Gastrocnemius medialis (tissue), 4 donors: Measurements from ENCODE around the gene DDX56.

Experiments used
- POLR2A ChIP-seq, 2 donors: fragments of 450-650 bp; IDR thresholded peaks; one replicate each; pipeline ENCODE4 v1.6.1; 2017; ENCODE audit warnings: antibody characterized with exemption in 2 of 2, mild to moderate bottlenecking in 2 of 2, moderate library complexity in 2 of 2
- TF ChIP-seq, protein P1 (sequence below), 5 experiments: fragments of 450-650 bp in 3 of 5; fragments of 200-600 bp in 2 of 5; sonication (generic) in 2 of 5; IDR thresholded peaks in 4 of 5; conservative IDR thresholded peaks in 1 of 5; 1 replicate in 4 of 5; 2 replicates in 1 of 5; pipeline ENCODE4 v1.5.1; 2016 to 2019; ENCODE audit warnings: antibody characterized with exemption in 5 of 5, mild to moderate bottlenecking in 3 of 5, moderate library complexity in 3 of 5

DNA sequence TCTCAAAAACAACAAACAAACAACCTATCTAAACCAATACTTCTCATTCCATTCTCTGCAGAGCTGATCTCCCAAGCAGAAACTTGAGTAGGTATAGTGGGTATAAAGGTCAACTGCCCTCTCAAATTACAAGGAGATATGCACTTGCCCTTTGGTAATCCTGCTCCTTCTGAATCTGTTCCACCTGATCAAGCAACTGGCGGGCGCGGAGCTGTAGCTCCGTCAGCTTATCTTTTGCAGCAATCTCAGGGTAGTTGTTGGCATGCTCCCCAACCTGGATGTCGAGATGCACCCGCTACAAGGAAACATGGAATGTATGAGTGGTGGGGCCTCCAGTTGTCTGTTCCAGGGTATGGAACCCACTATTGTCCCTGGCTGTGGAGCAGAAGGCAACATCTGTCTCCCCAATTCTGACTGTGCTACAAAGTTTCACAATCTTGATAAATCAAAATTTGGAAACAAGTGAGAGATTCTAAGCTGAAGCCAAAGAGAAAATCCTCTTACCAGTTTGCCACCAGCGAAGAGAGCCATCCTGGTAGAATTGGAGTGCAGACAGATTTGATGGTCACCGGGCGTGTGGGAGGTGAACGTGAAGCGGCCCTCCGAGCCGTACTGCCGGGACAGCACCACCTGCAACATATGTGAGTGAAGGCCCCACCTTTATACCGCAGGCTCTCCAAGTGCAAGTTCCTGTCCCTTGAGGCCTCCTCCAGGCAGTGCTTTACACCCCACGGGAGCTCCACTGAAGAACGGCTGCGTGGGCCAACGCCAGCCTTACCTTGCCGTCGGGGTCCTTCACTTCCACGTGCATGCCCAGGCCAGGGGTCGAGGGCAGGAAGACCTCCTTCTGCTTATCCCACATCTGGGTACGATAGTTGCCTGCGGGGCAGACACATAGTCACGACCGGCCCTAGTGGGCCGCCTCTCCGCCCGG lies 7.5 kb upstream of the DDX56 start:
- TF ChIP-seq POLR2A (IDR thresholded peaks at IDR 0.05) = no peak
- TF ChIP-seq, protein P1, sequence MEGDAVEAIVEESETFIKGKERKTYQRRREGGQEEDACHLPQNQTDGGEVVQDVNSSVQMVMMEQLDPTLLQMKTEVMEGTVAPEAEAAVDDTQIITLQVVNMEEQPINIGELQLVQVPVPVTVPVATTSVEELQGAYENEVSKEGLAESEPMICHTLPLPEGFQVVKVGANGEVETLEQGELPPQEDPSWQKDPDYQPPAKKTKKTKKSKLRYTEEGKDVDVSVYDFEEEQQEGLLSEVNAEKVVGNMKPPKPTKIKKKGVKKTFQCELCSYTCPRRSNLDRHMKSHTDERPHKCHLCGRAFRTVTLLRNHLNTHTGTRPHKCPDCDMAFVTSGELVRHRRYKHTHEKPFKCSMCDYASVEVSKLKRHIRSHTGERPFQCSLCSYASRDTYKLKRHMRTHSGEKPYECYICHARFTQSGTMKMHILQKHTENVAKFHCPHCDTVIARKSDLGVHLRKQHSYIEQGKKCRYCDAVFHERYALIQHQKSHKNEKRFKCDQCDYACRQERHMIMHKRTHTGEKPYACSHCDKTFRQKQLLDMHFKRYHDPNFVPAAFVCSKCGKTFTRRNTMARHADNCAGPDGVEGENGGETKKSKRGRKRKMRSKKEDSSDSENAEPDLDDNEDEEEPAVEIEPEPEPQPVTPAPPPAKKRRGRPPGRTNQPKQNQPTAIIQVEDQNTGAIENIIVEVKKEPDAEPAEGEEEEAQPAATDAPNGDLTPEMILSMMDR (IDR thresholded peaks at IDR 0.05 in 4 of 5, conservative IDR thresholded peaks at IDR 0.05 in 1 of 5) = no peak
